NCI-H2081 treated with DMSO at 0.1 percent for 48 hours (cell line): ENCODE data around the gene AGAP1.

ENCODE experiments used
- DNase-seq: peaks from one replicate; lab custom pipeline; 2025; lab: John Stamatoyannopoulos, UW

Gene AGAP1

DNA sequence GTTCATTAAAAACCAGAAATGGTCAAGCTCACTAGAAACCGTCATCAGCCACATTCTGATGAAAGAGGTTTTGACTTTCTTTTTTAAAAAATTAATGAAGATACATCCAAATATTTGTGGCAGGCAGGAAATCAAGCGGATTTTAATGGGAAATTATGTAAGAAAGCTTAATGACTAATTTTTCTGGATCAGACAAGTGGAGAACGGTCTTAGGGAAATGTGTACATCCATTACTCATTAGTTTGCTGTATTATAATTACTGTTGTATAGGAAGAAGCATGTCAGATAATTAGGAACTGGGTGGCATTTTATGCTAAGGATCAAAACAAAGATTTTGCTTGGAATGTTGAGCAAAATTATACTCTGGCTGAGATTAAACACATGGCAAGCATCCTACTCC, 39.4 kb downstream of the AGAP1 start:
- DNase-seq, result no peak

DNA sequence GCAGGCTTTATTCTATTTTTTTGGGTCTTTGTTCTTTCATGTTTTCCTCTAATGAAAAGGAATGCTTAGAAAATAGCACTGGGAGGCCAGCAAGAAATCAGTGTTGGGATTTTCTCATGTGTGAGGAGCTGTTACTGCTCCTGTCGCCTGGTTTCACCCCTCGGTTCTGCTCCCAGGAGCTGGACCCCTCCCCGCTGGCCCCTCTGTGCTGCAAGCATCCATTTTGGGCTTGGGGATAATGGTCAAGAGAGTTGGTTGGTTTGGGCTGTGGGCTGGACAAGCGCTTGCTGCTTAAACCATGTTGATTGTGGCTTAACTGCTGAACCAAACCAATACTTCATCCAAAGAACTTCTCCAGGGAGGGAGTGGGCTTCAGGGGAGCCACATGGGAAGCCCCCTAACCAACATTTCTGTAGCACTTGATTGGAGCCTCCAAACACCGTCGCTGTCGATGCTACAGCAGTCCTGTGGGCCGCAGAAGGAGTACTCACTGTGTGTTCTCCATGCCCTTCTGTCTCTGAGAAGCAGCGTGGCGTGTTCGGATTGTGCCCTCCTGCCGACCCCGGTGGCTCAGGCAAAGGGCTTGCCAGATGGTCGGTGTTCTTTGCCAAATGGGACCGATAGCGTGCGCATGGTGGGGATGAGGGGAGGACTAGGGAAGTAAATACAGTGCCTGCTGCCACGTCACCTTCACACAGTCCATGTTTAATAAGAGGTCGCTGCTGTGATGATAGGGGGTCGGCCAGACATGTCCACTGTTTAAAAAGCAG, 40.0 kb downstream of the AGAP1 start:
- DNase-seq, result no peak

DNA sequence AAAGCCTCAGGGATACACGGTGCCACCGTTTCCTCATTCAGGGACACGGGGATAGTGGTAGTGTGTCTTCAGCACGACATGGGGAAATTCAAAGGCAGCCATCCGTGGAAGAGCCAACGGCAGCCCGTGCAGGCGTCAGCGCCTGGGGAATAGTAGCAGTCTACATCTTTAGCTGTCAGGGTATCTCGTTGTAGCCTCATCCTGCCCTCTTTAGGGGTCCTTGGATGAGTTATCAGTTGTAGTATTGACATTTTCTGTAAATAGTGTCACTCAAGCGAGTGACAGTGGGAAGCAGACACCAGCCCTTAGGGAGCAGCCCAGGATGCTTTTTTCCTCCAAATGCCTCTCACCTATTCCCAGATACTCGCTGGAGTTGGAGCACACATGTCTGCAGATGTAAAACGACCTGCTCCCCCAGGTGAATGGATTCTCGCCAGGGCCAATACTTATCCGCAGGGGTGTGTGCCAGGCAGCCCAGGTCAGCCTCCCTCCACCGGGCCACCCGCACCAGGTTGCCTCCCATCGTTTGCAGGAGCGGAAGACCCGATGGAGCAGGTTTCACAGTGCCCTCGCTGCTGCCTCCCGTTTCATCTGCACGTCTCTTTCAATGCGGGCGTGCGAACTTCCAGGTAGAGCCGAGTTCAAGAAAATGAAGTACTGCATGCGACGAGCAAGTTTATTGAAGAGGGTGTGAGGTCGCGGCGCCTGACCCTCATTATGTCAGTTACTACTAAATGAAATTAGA, 41.0 kb downstream of the AGAP1 start:
- no peak for DNase-seq

DNA sequence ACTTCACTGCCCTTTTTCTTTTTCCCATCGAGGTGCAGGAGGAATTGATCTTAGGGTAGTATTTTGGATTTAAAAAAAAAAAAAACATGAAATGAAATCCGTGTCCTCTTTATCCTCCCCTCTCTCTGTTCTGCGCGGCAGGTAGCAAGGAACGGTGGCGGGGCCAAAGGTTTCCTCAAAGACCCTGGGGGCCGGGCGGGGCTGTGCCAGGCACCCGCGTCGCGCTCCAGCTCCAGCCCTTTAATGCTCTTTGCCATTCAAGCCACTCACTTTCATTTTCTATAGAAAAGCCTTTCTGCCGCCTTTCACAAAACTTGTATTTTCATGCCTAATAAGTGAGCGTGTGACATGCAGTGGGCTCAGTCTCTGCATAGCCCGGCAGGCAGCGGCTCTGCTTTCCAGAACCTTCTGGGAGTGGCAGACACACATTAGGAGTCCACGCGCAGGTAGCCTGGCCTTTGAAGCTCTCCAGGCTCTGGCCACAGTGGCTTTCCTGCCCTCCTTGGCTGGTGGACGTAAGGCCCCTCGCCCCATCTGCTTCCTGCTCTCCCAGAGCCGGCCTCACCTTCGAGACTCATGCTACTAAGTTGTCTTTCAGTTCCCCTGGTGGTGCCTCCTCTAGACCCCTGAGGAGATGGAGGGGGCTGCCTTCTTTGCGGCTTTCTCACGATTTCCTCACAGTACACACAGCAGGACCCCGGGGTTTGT, 41.7 kb downstream of the AGAP1 start:
- no peak for DNase-seq

DNA sequence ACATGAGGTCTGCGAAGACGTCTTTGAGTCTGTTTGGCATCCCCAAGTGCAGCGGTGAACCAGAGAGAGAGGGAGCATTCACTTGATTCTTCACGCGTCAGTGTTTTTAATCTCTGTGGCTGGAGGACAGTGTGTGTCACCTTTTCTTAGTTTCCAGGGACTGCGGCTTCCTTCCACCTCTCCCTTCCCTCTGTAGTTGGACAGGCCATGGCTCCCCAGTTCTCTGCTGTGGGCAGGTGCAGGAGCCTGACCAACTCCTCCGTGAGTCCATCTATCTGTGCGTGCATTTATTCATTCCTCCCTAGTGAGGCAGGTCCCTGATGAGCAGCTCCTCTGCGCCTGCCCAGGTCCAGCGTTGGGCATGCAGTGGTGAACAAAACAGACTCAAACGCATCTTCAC, 42.9 kb downstream of the AGAP1 start:
- no peak for DNase-seq

DNA sequence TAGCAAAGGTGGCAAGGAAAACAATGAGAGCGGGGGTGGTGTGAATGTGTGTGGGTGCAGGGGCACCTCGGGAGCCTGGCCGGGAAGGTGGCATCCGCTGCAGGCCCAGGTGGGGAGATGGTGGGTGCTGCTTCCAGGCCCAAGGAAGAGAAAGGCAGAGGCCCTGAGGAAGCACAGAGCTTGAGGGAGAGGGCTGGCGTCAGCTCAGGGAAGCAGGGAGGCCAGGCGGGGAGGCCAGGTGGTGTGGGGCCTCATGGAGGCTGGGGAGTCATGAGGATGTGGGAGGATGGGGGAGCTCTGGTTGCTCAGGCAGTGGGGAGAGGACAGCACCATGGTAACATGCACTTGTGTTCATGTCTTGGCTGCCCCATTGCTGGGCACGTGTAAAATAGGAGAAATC, 43.3 kb downstream of the AGAP1 start:
- no peak for DNase-seq

DNA sequence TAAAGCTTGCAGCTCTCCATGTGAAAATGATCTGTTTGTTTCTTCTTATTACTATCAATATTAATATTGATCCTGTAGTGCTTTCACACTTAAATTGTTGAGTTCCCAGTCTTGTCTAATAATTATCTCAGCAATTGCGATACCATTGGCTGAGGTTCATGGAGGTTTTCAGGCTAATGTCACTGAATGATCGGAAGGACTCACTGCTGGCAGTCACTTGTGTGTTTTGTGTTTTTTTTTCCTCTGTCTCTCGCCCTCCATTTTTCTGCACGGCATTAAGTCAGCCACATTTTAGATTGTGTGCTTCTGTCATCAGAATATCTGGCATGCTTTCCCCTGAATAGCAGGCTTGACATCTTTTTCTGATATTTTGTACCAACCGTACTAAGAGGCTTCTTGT, 43.7 kb downstream of the AGAP1 start:
- DNase-seq, result no peak

DNA sequence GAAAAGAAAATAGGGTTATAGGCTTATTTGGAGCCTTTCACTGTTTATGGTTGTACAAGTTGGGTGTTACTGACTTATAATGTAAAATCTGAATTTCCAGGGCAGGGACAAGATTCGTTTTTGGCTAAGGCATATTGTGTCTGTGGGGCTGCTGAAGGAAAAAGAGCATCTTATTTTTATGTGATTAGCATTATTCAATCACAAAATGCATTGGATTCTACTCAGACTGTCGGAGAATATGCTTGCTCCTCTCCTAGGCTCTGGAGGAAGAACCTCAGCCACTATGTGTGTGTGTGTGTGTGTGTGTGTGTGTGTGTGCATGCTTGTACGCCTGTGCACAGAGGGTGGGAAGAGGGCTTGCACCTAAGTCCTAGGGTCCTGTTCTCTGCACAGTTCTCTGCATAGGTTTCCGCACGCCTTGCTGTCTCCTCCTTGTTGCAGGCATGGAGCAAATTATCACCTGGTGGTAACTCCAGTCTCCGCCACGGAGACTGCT, 44.3 kb downstream of the AGAP1 start:
- DNase-seq, result no peak

DNA sequence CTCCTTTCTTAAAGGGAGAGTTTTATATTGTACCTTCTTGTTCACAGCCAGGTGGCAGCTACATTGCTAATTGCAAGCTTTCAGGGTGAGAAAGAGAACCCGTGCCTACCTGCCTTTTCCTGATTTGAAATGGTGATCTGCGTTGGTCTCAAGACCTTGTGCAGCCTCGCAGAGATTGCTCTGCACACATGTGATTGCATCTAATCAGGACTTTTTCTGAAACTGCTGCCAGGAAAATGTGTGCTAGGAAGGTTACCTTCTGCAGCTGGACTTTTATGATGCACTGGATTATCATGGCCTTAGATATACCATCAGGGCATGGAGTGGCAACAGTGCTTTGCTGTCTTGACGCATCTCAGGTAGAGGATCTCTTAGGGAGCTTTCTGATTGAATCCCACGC, 45.1 kb downstream of the AGAP1 start:
- no peak for DNase-seq

DNA sequence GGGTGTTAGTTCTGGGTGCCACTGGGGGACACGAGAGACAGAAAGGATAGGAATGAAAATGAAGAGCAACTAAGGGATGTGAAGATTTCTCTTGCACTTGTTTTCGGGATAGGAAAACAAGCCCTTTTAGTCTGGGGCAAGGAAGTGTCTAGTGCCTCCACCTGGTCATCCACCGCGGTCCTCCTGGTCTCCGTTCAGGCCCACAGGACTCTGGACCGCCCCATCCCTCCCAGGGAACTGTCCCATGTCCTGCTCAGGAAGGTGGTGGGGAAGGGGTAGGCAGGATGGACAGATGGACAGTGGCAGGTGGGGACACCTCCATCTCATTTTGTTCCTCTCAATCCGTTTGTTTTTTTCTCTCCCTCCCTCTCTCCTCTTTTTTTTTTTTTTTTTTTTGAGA, 45.9 kb downstream of the AGAP1 start:
- DNase-seq, result no peak

DNA sequence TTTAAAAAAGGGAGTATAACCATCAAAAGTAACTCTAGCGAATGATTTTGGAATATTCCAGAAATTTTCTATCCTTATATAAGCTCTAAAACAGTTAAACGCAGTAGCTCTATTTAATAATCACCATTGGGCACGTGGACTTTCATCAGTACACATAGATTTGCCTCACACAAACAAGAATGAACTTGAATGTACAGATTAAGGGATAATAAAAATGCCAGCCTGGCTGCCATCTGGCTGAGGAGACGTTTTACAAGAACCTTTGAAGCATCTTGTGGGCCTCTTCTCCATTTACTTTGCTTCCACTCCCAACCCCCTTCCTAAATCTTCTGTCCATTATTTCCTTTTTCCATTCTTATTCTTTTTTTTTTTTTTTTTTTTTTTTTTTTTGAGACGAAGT, 47.2 kb downstream of the AGAP1 start:
- DNase-seq, result no peak

DNA sequence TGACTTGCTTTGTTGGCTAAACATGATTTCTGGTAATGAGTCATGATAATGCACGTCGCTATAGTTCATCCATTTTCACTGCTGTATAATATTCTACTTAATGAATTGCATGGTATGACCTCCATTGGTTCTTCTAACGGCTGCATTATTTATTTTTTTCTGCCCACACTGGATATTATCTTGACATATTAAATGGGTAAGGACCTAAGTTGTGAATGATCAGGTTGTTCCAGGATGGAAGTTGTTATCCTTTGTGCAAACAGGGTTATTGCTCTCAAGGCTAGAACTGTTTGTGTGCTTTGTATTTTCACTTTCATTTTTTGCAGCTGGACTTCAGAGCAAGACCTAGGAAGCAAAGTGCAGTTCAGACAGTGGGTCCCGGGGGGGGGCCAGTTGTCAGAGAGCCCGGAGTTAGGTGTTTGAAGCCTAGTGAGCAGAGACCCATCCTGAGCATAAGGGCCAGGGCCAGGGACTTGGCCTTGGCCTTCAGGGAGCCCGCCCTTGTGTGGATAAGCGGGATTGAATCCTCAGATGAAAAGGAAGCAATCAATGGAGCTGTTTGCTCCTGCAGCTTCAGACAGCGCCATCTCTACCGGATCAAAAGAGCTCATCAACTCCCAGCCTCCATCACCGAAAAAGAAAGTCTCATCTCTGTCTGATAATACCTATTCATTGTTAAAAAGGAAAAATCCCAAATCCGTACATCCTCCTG, 48.2 kb downstream of the AGAP1 start:
- no peak for DNase-seq

DNA sequence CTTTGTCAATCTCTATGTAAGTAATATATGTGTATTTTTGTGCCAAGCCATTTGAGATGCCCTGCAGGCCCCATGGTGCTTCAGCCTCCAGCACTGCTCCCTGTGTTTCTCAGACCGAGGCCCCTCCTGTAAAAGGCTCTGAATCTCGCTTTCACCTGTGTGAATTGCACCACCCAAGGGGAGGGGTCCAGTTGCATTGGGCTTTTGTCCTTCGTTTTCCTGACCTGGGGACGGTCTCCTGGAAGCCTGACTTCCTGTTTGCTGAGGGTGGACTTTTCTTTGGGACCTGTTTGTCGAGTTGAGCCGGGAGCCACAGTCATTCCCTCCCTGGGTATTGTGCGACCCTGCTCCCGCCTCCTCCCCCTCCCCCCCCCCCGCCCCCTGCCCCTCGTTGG, 48.9 kb downstream of the AGAP1 start:
- DNase-seq, result no peak

DNA sequence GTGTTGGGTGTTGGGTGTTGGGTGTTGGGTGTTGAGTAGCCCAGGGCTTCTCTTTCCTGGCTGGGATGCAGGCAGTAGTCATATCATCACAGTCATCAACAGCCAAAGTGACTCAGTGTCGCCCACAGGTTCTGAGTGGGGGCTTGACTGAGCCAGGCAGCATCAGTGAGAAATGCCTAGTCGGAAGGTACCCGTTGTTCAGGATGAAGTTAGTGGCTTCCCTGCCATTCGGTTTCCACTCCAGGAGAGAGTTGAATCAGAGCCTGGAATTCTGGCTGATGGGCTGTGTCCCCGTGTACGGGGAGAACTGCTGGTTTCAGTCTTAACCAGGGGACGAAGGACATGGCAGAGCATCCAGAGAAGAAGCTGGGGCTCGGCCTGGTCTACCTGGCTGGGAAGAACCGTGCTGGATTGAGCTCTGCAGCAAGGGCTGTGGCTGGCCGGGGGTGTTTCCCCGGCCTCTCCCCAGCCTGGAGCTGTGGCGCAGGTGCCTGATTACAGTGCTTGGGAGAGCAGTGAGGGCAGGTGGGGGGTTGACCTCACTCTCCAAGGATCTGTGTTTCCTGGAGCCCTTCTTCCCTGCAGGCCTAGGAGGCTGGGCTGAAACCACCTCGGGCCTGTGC, 49.4 kb downstream of the AGAP1 start:
- DNase-seq, result no peak

DNA sequence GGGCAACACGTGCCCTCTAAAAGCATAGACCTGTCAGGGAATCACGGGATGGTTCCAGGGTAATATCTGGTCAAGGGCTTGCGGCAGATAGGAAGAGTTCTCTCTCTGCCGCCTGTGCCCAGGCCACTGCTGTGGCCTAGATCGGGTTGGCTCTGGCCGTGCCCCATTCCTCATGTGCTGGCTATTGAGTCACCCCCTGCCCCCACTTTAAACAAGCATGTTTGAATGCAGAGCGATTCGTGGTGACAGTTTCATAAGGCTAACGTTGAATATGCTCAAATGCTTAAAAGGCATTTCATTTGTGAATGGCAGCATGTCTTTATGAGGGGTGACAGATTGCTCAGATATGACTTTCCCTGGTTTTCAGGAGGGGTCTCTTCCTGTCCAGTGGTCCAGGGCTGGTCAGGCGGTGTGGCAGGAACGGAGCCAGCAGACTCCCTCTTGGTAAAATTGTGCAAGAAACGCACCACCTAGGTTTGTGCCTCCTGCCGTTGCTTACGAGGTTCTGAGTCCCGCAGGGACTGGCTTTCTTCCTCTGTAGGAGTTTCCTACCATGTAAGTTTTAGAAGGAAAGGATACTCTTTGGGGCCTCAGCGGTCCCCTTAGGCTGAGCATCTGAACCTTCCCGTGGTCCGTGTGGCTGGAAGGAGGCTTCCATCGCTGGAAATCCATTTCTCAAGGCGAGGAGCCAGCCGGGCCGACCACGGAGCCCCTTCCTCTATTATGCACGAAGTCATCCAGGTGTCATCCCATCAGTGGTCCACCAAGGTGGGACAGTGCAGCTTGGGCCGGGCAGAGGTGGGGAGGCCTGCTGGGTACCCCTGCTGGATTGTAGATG, 50.2 kb downstream of the AGAP1 start:
- no peak for DNase-seq

DNA sequence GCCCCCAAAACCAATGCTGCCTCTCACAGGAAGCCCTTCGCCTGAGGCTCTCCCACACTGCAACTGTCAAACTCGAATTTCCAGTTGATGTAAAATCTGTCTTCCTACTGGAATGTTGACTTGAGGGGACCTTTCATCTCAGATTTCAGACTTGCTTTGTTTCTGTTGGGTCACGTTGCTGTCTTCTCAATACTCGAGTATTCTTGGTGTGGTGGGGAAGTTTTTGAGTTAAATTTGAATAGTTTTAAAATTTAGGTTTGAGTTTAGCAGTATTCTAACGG, 50.8 kb downstream of the AGAP1 start:
- no peak for DNase-seq

DNA sequence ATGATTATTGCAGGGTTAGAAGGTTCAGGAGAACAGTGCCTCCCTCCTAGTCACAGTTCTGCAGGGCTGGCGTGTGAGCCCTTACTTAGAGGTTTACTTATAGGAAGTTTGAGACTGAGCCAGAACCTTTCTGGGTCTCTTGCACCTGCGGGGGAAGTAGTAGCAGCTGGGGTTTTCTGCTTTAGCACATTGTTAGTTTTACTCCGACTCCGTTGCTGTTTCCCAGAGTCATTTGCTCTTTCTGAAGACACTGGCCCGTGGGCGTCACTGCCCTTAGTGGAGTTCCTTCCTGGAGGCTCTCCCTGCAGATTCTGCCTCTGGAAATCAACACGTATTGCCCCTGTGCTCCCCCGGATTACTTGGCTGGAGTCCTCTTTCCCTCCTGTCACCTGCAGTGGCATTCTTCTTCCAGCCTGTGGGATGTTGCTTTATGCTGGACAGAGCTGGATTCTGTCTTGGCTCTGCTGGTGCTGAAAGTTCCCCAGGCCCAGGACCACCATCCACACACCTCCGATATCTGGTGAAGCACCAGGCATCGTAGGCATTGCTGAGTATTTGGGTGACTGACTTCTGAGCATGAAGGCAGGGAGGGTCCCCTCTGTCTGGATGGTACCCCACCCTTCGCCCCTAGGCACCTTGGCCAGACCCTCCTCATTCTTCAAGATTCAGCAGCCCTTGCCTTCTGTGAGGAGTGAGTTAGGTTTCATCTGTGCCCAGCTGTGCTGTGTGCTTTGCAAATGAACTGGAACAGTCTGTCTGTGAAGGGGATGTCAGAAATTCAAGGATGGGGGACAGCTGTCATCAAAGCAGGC, 51.7 kb downstream of the AGAP1 start:
- DNase-seq, result no peak

DNA sequence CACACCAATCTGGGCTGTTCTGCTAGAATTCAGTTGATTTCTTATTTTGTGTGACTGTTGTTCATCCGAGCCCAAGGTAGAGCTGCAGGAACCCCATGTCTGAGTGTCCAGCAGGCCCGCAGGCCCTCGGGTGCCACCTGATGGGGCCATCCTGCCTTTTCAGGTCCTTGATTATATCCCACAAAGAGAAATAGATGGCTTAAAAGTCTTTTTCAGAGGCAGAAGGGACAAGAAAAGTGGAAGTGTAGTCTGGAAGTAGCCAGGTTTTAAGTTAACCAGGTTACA, 52.2 kb downstream of the AGAP1 start:
- DNase-seq, result no peak

DNA sequence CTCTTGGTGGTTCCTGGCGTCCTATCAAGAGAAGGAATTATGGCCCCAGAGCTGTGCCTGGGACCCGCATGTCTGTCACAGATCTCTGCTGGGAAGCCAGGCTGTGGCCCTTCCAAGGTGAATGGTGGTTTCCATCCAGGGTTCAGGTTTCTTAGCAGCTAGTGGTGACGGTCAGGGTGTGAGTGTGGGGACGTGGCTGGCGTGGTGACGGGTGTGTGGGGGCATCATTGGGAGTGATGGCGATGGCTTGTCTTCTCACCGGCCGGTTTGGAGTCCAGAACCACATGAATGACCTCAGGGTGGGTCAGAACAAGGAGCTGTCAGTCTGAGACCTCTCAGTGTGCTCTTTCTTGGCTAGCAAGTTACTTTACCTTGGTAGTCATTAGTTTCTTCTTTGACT, 52.6 kb downstream of the AGAP1 start:
- no peak for DNase-seq

DNA sequence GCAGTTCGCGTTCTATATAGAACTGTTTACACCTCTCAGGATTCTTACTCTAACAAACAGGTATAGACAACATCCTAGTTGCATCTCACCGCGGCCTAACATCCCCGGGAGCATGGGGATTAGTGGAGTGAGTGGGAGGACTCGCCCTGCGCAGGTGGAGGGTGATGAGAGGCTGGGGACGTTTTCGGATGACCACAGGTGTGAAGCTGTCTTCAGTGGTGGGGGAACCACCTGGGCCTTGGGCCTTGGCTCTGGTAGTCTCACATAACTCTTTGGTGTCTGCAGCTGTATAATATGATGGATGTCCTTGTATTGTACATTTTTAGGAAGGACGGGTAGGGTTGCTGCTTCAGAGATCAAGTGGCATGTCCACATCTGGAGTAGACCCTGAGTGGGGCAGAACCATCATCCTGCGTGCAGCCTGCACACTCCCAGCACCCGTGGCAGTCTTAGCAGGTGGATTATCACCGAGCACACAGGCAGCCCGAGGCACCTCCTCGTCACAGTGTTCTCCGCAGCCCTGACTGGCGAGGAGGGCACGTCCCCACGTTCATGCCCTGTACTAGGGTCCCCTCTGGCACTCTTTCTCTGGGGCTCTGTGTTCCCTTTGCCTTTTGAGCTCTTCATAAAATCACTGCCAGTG, 56.0 kb downstream of the AGAP1 start:
- DNase-seq, result no peak
